H1 (cell line): ENCODE measurements around the gene NTN4. TPM values are rescaled to one million over a fixed set of nuclear protein-coding genes. Genes with fewer than 3 reads are reported as not detected.

ENCODE experiments used
- CTCF ChIA-PET: fragments of 300-600 bp; sonication (Branson Sonifier 250); formaldehyde crosslinking; loops from one replicate; lab custom pipeline; 2021; ENCODE audit not compliant: partially characterized antibody; lab: Charles Lee
- POLR2A ChIA-PET: fragments of 300-600 bp; sonication (Branson Sonifier 250); formaldehyde crosslinking; loops from one replicate; lab custom pipeline; 2021; ENCODE audit warnings: inconsistent platforms; ENCODE audit not compliant: partially characterized antibody; lab: Charles Lee
- DNase-seq, 2 experiments: peaks; one replicate each; pipeline versions ENCODE4 v3.0.0 to v3.0.0-alpha.2; 2010 to 2022; ENCODE audit warnings: low spot score in 2 of 2, low read depth in 1 of 2, mixed read lengths in 1 of 2
- FAIRE-seq: peaks from 2 replicates; lab custom pipeline; 2011; peaks lifted over from hg19 to GRCh38; lab: Jason Lieb, UNC
- H2AFZ ChIP-seq: 2 replicates; pipeline ENCODE4 v1.8.1; 2012; ENCODE audit warnings: low read length, inconsistent platforms
- H2AK5ac ChIP-seq: 2 replicates; pipeline ENCODE4 v1.6.1; 2013; ENCODE audit warnings: low read depth, low read length
- H2BK120ac ChIP-seq: replicated peaks from 2 replicates; pipeline ENCODE3; 2013; ENCODE audit warnings: low read depth, low read length, inconsistent platforms
- H2BK12ac ChIP-seq: 2 replicates; pipeline ENCODE4 v1.6.1; 2013; ENCODE audit warnings: low read depth, low read length
- H2BK15ac ChIP-seq: 2 replicates; pipeline ENCODE4 v1.6.1; 2013; ENCODE audit warnings: low read length
- H2BK20ac ChIP-seq: 2 replicates; pipeline ENCODE4 v1.6.1; 2013; ENCODE audit warnings: low read length
- H2BK5ac ChIP-seq: 2 replicates; pipeline ENCODE4 v1.6.1; 2013; ENCODE audit warnings: low read depth, low read length
- H3K14ac ChIP-seq: 2 replicates; pipeline ENCODE4 v1.6.1; 2013; ENCODE audit warnings: inconsistent platforms; ENCODE audit not compliant: insufficient read length
- H3K18ac ChIP-seq: 2 replicates; pipeline ENCODE4 v1.6.1; 2013; ENCODE audit warnings: low read length; ENCODE audit errors: extremely low read depth
- H3K23ac ChIP-seq: 2 replicates; pipeline ENCODE4 v1.6.1; 2013; ENCODE audit warnings: inconsistent platforms; ENCODE audit not compliant: insufficient read length
- H3K23me2 ChIP-seq: 2 replicates; pipeline ENCODE4 v1.6.1; 2013; ENCODE audit warnings: low read depth, low read length
- H3K27ac ChIP-seq: 2 replicates; pipeline ENCODE4 v1.6.1; 2011; ENCODE audit warnings: low read depth, low read length, inconsistent platforms
- H3K27me3 ChIP-seq, 4 experiments: replicated peaks in 1 of 4; 1 replicate in 1 of 4; 2 replicates in 3 of 4; pipeline versions ENCODE4 v1.6.1 to v1.8.1; 2011 to 2013; ENCODE audit warnings: low read length in 3 of 4, mild to moderate bottlenecking in 3 of 4, inconsistent platforms in 2 of 4, mixed read lengths in 2 of 4, moderate library complexity in 1 of 4; ENCODE audit not compliant: control insufficient read depth in 3 of 4, insufficient read depth in 3 of 4; ENCODE audit errors: extremely low read depth in 1 of 4
- H3K36me3 ChIP-seq, 4 experiments: 2 replicates each; pipeline versions ENCODE4 v1.6.1 to v1.8.1; 2011 to 2013; ENCODE audit warnings: mild to moderate bottlenecking in 4 of 4, low read length in 3 of 4, moderate library complexity in 2 of 4, control low read depth in 1 of 4, inconsistent platforms in 1 of 4; ENCODE audit not compliant: insufficient read depth in 4 of 4, control insufficient read depth in 2 of 4
- H3K4ac ChIP-seq: replicated peaks from 2 replicates; pipeline ENCODE3; 2013; ENCODE audit warnings: low read length, low read depth, mixed read lengths, inconsistent platforms; ENCODE audit not compliant: insufficient read length
- H3K4me1 ChIP-seq, 4 experiments: replicated peaks in 1 of 4; 1 replicate in 1 of 4; 2 replicates in 3 of 4; pipeline versions ENCODE4 v1.6.1 to v1.8.1; 2011 to 2013; ENCODE audit warnings: low read length in 3 of 4, inconsistent platforms in 2 of 4, mixed read lengths in 1 of 4; ENCODE audit not compliant: insufficient read depth in 4 of 4, control insufficient read depth in 3 of 4
- H3K4me2 ChIP-seq, 2 experiments: 2 replicates each; pipeline versions ENCODE4 v1.6.1 to v1.8.1; 2011 to 2013; ENCODE audit warnings: low read depth in 2 of 2, low read length in 2 of 2, control low read depth in 1 of 2, inconsistent platforms in 1 of 2, mild to moderate bottlenecking in 1 of 2; ENCODE audit not compliant: insufficient read depth in 1 of 2
- H3K4me3 ChIP-seq, 4 experiments: fragments of 200-600, 300-600 bp in 1 of 4; sonication (generic), shearing (Covaris generic), sonication (Bioruptor Twin) in 1 of 4; 2 replicates each; pipeline versions ENCODE4 v1.5.1 to v1.8.1; 2011 to 2016; ENCODE audit warnings: low read length in 4 of 4, low read depth in 3 of 4, control low read depth in 2 of 4, inconsistent platforms in 2 of 4, mild to moderate bottlenecking in 2 of 4, mixed read lengths in 1 of 4, moderate library complexity in 1 of 4; ENCODE audit not compliant: insufficient read depth in 2 of 4; ENCODE audit errors: extremely low read depth in 1 of 4
- H3K56ac ChIP-seq: replicated peaks from 2 replicates; pipeline ENCODE3; 2013; ENCODE audit warnings: low read depth, mild to moderate bottlenecking, mixed read lengths, low read length, inconsistent platforms; ENCODE audit not compliant: insufficient read length
- H3K79me1 ChIP-seq: 2 replicates; pipeline ENCODE4 v1.6.1; 2013; ENCODE audit warnings: low read depth, low read length, control low read depth
- H3K79me2 ChIP-seq, 2 experiments: 2 replicates each; pipeline versions ENCODE4 v1.6.1 to v1.8.1; 2012 to 2013; ENCODE audit warnings: low read length in 2 of 2, mild to moderate bottlenecking in 2 of 2, inconsistent platforms in 1 of 2; ENCODE audit not compliant: insufficient read depth in 2 of 2, control insufficient read depth in 1 of 2
- H3K9ac ChIP-seq, 4 experiments: replicated peaks in 1 of 4; 1 replicate in 1 of 4; 2 replicates in 3 of 4; pipeline versions ENCODE4 v1.6.1 to v1.8.1; 2011 to 2013; ENCODE audit warnings: low read depth in 3 of 4, low read length in 3 of 4, control low read depth in 2 of 4, mild to moderate bottlenecking in 2 of 4, moderate library complexity in 2 of 4, inconsistent platforms in 1 of 4; ENCODE audit errors: extremely low read depth in 1 of 4
- H3K9me3 ChIP-seq, 2 experiments: 2 replicates each; pipeline versions ENCODE4 v1.6.1 to v1.8.1; 2012 to 2013; ENCODE audit warnings: mild to moderate bottlenecking in 2 of 2, moderate library complexity in 2 of 2, control low read depth in 1 of 2, inconsistent platforms in 1 of 2, low read depth in 1 of 2, low read length in 1 of 2, mixed read lengths in 1 of 2; ENCODE audit not compliant: insufficient read depth in 2 of 2
- H4K20me1 ChIP-seq, 2 experiments: replicated peaks in 1 of 2; 2 replicates each; pipeline versions ENCODE3 to v1.8.1; 2011 to 2013; ENCODE audit warnings: inconsistent platforms in 2 of 2, low read length in 2 of 2, mild to moderate bottlenecking in 1 of 2; ENCODE audit not compliant: insufficient read depth in 2 of 2, control insufficient read depth in 1 of 2
- H4K5ac ChIP-seq: 2 replicates; pipeline ENCODE4 v1.6.1; 2013; ENCODE audit warnings: low read length, low read depth, mixed read lengths, inconsistent platforms; ENCODE audit not compliant: insufficient read length
- H4K8ac ChIP-seq: 2 replicates; pipeline ENCODE4 v1.8.0; 2013; ENCODE audit warnings: mild to moderate bottlenecking, moderate library complexity, low read length, inconsistent platforms; ENCODE audit not compliant: insufficient read depth; ENCODE audit errors: extremely low read depth
- H4K91ac ChIP-seq: replicated peaks from 2 replicates; pipeline ENCODE3; 2013; ENCODE audit warnings: low read length, mixed read lengths, inconsistent platforms; ENCODE audit not compliant: insufficient read length
- EGR1 ChIP-seq: IDR thresholded peaks from 2 replicates; pipeline ENCODE4 v1.6.1; 2011; ENCODE audit warnings: low read depth, low read length, borderline replicate concordance
- WGBS, 2 experiments: shearing (Covaris generic) in 1 of 2; methylation state at CpG; one replicate each; pipeline versions ENCODE4 v1.1.6 to v1.1.7; 2013 to 2015; ENCODE audit warnings: low lambda C conversion rate in 2 of 2, mixed read lengths in 2 of 2, inconsistent platforms in 1 of 2, low coverage in 1 of 2, missing lambda C conversion rate in 1 of 2; ENCODE audit not compliant: insufficient replicate concordance in 2 of 2, insufficient coverage in 1 of 2, insufficient read length in 1 of 2; ENCODE audit errors: extremely low coverage in 1 of 2, missing lambda C conversion rate in 1 of 2; 5-methylcytosine and 5-hydroxymethylcytosine counted together
- polyA plus RNA-seq, 7 experiments: library from polyadenylated mRNA; depleted of rRNA in 3 of 7; stranded (reverse) in 5 of 7; unstranded in 2 of 7; fragments of >200 nt in 5 of 7; fragments of 200-250 nt in 2 of 7; gene quantifications; 1 replicate in 5 of 7; 2 replicates in 1 of 7; 4 replicates in 1 of 7; pipeline versions ENCODE4 v1.2.1 to v1.2.3, GENCODE V29; 2011 to 2013; ENCODE audit warnings: missing spikeins in 2 of 7, mixed read lengths in 2 of 7
- total RNA-seq: library from RNA; stranded (reverse); fragmentation: NEBNext Ultra II Directional; extraction: Animal tissue kit (Norgen Biotek cat#: 25700); gene quantifications from 2 replicates; pipeline ENCODE4 v1.2.1, GENCODE V29; 2021

Gene NTN4
- total and polyA plus RNA-seq, 2 of the 8 experiments (the other 6 are each of a cell fraction or from before 2014, with no cell fraction given) = 0.74 to 1.3 TPM

DNA sequence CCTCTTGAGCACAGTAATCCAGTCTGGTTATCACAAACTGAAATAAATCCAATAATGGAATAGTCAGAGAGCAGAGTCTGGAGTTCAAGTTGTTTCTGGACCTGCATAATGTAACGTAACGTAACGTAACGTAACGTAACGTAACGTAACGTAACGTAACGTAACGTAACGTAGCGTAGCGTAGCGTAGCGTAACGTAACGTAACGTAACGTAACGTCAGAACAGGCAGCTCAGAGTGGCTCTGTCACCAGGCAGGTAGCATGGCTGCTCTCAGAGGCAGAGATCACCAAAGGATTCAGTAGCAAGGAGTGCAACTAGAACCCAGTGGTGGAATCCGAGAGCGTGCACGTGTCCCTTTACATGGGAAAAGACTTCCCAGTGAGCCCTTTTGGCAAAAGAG lies 153.6 kb downstream of the NTN4 start:
- FAIRE-seq (no peak), DNase-seq (no peak)
- no peak overlapping the region for H3K56ac ChIP-seq
- no peak overlapping the region for H3K4me2 ChIP-seq
- no peak overlapping the region for H4K5ac ChIP-seq
- no peak overlapping the region for H3K4ac ChIP-seq
- no peak overlapping the region; the same call in 1 of the 2 replicates for H2AK5ac ChIP-seq
- TF ChIP-seq EGR1 = no peak
- no peak overlapping the region for H3K27ac ChIP-seq
- 0 out of 2 replicates have a peak overlapping the region, but pooled peaks have one; percentile 54 for H2BK15ac ChIP-seq
- WGBS, 2 experiments = 96% methylated on average over 24 of the region's 24 CpGs; no CpG with 5 or more reads in 1 of the 2 experiments
- H2BK120ac ChIP-seq = no peak overlapping the region
- no peak overlapping the region for H3K23ac ChIP-seq
- H3K36me3 ChIP-seq = no peaks in the 10 kb centered on the region
- no peaks in the 10 kb centered on the region for H3K23me2 ChIP-seq
- no peaks in the 10 kb centered on the region for H3K79me1 ChIP-seq
- H4K91ac ChIP-seq = no peak overlapping the region
- no peak overlapping the region for H3K18ac ChIP-seq
- H2BK5ac ChIP-seq = no peak overlapping the region; the same call in 1 of the 2 replicates
- ChIA-PET CTCF (interaction anchor here (1.0 to 1.5 kb wide), 4 partner anchors 9 to 54 kb away, joined by 3 to 5 read pairs (median 4); no protein-coding TSS in a partner anchor), POLR2A (interaction anchor here (1.2 kb wide), 1 partner anchor 8 kb away, joined by 5 read pairs; no protein-coding TSS in a partner anchor)
- H3K9me3 ChIP-seq = no peaks in the 10 kb centered on the region
- H2AFZ ChIP-seq = no peak overlapping the region
- no peaks in the 10 kb centered on the region for H3K4me1 ChIP-seq
- H4K20me1 ChIP-seq = no peaks in the 10 kb centered on the region
- H3K4me3 ChIP-seq = no peak overlapping the region
- H3K9ac ChIP-seq = no peak overlapping the region
- H3K27me3 ChIP-seq = no peaks in the 10 kb centered on the region
- H4K8ac ChIP-seq = no peak overlapping the region
- no peak overlapping the region for H3K14ac ChIP-seq
- H3K79me2 ChIP-seq = no peaks in the 10 kb centered on the region
- H2BK12ac ChIP-seq = no peak overlapping the region
- no peak overlapping the region for H2BK20ac ChIP-seq
